ENCODE data around the gene CLTCL1. TPM values are rescaled to one million over a fixed set of nuclear protein-coding genes. Genes with fewer than 3 reads are reported as not detected.

The CLTCL1 gene
- total RNA-seq, 1 donor from 2014 or later, result 4.3 TPM

DNA sequence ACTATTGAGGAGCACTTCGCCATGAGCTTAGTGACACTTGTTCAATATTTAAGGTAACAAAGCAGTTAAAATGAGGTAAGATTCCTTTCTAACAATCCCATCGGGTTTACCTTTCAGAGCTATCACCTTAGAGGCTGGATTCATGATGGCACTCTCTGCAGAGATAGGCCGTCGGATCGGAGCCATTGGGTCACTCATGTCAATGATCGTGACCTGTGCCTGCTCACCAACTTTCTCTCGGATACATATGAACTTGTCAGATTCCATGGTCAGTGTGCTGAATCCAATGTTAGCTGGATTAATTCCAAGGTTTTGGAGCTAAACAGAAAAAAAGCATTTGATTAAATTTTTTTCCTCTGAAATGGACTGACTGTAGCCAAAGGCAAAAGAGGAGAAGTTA, 16.0 kb downstream of the CLTCL1 start:
- no peak overlapping the region for H3K4me3 ChIP-seq (ENCODE audit: low read depth, low read length)
- no peak for DNase-seq (ENCODE audit: low read depth)
- TF ChIP-seq, protein P1, sequence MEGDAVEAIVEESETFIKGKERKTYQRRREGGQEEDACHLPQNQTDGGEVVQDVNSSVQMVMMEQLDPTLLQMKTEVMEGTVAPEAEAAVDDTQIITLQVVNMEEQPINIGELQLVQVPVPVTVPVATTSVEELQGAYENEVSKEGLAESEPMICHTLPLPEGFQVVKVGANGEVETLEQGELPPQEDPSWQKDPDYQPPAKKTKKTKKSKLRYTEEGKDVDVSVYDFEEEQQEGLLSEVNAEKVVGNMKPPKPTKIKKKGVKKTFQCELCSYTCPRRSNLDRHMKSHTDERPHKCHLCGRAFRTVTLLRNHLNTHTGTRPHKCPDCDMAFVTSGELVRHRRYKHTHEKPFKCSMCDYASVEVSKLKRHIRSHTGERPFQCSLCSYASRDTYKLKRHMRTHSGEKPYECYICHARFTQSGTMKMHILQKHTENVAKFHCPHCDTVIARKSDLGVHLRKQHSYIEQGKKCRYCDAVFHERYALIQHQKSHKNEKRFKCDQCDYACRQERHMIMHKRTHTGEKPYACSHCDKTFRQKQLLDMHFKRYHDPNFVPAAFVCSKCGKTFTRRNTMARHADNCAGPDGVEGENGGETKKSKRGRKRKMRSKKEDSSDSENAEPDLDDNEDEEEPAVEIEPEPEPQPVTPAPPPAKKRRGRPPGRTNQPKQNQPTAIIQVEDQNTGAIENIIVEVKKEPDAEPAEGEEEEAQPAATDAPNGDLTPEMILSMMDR (conservative IDR thresholded peaks at IDR 0.05; ENCODE audit: low read depth, low read length), result no peak

DNA sequence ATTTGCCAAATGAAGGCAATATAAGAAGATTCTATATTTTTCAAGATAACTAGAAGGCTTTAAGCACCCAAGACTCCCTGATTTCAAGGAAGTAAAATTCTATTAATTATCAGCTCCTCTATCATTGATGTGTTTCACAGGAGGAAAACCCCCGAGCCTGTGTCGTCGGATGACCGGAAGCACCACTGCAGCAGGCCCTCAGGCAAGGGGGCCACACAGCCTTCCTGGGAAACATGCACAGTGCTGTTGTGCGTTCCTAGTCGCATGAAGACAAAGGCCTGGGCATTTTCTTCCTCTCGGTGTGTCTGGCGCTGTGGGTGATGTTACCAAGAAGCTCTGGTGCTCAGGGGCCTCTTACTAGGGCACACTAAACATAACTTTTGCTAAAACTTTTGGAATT, 16.4 kb downstream of the CLTCL1 start:
- no peak for DNase-seq (ENCODE audit: low read depth)
- TF ChIP-seq, protein P1 (conservative IDR thresholded peaks at IDR 0.05; ENCODE audit: low read depth, low read length), result no peak
- no peak overlapping the region for H3K4me3 ChIP-seq (ENCODE audit: low read depth, low read length)

DNA sequence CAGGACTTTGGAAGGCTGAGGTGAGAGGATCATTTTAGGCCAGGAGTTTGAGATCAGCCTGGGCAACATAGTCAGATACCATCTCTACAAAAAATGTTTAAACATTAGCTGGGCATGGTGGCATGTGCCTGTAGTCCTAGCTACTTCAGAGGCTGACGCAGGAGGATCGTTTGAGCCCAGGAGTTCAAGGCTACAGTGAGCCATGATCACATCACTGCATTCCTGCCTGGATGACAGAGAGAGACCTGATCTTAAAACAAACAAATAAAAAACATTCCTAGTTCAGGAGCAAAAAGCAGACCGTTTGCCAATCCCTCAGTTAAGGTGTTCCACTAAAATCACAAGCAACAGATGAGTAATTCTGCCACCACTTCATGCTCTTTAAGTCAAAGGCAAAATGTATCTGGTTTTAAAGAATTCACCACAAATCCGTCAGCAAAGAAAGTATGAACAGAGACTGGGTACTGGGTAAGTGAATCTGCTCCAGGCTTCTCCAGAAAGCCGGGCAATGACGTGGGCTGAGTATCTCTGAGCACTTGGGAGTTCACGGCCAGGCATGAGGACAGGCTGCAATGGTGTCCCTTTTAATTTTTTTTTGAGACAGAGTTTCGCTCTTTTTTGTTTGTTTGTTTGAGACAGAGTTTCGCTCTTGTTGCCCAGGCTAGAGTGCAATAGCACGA, 19.5 kb downstream of the CLTCL1 start:
- TF ChIP-seq, protein P1 (conservative IDR thresholded peaks at IDR 0.05; ENCODE audit: low read depth, low read length), result no peak
- DNase-seq (ENCODE audit: low read depth), result no peak
- H3K4me3 ChIP-seq (ENCODE audit: low read depth, low read length), result no peak overlapping the region

DNA sequence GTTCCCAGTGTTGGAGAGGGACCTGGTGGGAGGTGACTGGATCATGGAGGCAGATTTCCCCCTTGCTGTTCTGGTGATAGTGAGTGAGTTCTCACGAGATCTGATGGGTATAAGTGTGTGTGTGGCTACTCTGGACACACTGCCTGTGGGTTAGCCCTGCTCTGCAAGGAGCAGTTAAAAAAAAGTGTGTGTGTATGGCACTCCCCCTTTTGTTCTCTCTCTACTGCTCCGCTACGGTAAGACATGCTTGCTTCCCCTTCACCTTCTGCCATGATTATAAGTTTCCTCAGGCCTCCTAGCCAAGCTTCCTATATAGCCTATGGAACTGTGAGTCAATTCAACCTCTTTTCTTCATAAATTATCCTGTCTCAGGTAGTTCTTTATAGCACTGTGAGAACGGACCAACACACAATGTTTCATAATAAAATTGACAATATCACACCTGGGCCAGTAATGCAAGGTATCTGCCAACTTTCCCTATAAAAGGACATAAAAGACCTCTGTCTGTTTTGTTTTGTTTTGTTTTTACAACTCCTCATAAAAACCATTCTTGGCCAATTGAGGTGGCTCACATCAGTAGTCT, 20.2 kb downstream of the CLTCL1 start:
- TF ChIP-seq, protein P1 (conservative IDR thresholded peaks at IDR 0.05; ENCODE audit: low read depth, low read length), result no peak
- DNase-seq (ENCODE audit: low read depth), result no peak

DNA sequence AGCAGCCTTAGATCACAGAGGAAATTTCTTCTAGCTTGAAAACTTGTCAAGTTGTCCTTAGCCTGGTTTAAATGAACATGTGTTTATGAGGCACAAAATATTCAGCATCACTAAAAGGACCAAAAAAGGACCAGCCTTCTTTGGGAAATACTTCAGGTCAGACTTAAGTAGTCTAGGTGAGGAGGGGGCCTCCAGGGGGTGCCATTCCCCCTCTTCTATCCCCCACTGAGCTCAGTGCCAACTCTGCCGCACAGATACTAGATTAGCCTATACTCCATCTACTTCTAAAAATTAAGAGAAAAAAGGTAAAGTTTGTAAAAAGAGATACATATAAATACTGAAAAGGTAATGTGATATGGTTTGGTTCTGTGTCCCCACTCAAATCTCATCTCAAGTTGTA, 20.6 kb downstream of the CLTCL1 start:
- no peak overlapping the region for H3K4me3 ChIP-seq (ENCODE audit: low read depth, low read length)
- no peak for DNase-seq (ENCODE audit: low read depth)
- TF ChIP-seq, protein P1 (conservative IDR thresholded peaks at IDR 0.05; ENCODE audit: low read depth, low read length), result no peak

More for the DNA sequence above, 20.2 kb downstream of the CLTCL1 start:
- H3K4me3 ChIP-seq (ENCODE audit: low read depth, low read length), result no peak overlapping the region

DNA sequence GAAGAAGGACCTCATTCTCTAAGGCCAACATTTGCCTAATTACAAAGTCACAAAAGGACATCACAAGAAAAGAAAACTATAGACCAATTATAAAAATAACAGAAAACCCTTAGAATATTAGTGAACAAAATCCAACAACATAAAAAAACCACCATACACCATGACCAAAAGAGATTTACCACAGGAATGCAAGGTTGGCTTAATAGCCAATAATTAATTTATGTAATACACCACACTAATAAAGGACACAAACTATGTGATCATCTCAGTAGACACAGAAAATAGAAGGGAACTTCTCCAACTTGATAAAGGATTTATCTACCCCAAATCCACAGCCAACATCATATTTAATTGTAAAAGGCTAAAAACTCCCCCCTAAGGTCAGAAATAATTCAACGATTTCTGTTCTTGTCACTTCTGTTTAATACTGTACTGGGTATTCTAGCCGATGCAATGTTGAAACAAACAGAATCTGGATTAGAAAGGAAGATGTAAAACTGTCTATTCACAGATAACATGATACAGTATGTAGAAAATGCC, 24.9 kb downstream of the CLTCL1 start:
- TF ChIP-seq, protein P1 (conservative IDR thresholded peaks at IDR 0.05; ENCODE audit: low read depth, low read length), result no peak

More for the DNA sequence above, 24.9 kb downstream of the CLTCL1 start:
- DNase-seq (ENCODE audit: low read depth), result no peak
- no peak overlapping the region for H3K4me3 ChIP-seq (ENCODE audit: low read depth, low read length)
